Activated T-cell treated with anti-CD3 and anti-CD28 coated beads, Interleukin-2, amount 50 U/mL, for 4 hours (primary cell): ENCODE measurements around the gene PCDH15. TPM values are rescaled to one million over a fixed set of nuclear protein-coding genes. Genes with fewer than 3 reads are reported as not detected.

ENCODE experiments used
- ATAC-seq, 2 donors: fragments of 200-7000 bp; cut with Tn5 transposase; one replicate each; pipeline ENCODE4 v1.10.0; 2021
- DNase-seq: peaks from one replicate; pipeline ENCODE4 v3.0.0-alpha.2; 2020
- H3K27me3 Mint-ChIP-seq: one replicate; pipeline ENCODE4 v1.8.0; 2021; ENCODE audit warnings: low read depth, mixed read lengths
- H3K36me3 Mint-ChIP-seq: one replicate; pipeline ENCODE4 v1.8.0; 2022; ENCODE audit warnings: mixed read lengths; ENCODE audit not compliant: insufficient read depth
- H3K4me1 Mint-ChIP-seq: one replicate; pipeline ENCODE4 v1.8.0; 2021; ENCODE audit warnings: low read depth, mixed read lengths
- H3K4me3 Mint-ChIP-seq: one replicate; pipeline ENCODE4 v1.8.0; 2021; ENCODE audit warnings: mild to moderate bottlenecking, moderate library complexity, mixed read lengths
- H3K9me3 Mint-ChIP-seq: one replicate; pipeline ENCODE4 v1.8.0; 2021; ENCODE audit warnings: mixed read lengths
- total RNA-seq, 3 donors: library from RNA; stranded (reverse); gene quantifications; one replicate each; pipeline ENCODE4 v1.2.1, GENCODE V29; 2021

PCDH15 gene
- total RNA-seq, 3 donors from 2014 or later = not detected

GRCh38 chr10:54319341-54319740, 481.7 kb downstream of the PCDH15 start:
- H3K27me3 Mint-ChIP-seq = no peaks in the 10 kb centered on the region

GRCh38 chr10:54318470-54318869, 482.6 kb downstream of the PCDH15 start:
- no peak overlapping the region for H3K4me3 Mint-ChIP-seq
- ATAC-seq (no peak), DNase-seq (no peak)
- peaks cover 8% of the 10 kb centered on the region for H3K9me3 Mint-ChIP-seq
- H3K27me3 Mint-ChIP-seq = no peaks in the 10 kb centered on the region
- H3K4me1 Mint-ChIP-seq = no peaks in the 10 kb centered on the region
- H3K36me3 Mint-ChIP-seq = no peaks in the 10 kb centered on the region

More at GRCh38 chr10:54319341-54319740, 481.7 kb downstream of the PCDH15 start:
- ATAC-seq (no peak), DNase-seq (no peak)
- peaks cover 8% of the 10 kb centered on the region for H3K9me3 Mint-ChIP-seq
- no peak overlapping the region for H3K4me3 Mint-ChIP-seq
- H3K36me3 Mint-ChIP-seq = no peaks in the 10 kb centered on the region
- H3K4me1 Mint-ChIP-seq = no peaks in the 10 kb centered on the region

GRCh38 chr10:54314430-54314829, 486.6 kb downstream of the PCDH15 start:
- H3K27me3 Mint-ChIP-seq = no peaks in the 10 kb centered on the region
- H3K4me3 Mint-ChIP-seq = no peak overlapping the region
- no peak for ATAC-seq
- no peak for DNase-seq
- no peaks in the 10 kb centered on the region for H3K36me3 Mint-ChIP-seq
- H3K4me1 Mint-ChIP-seq = no peaks in the 10 kb centered on the region
- peaks cover 20% of the 10 kb centered on the region for H3K9me3 Mint-ChIP-seq

GRCh38 chr10:54284526-54285193, 516.4 kb downstream of the PCDH15 start:
- H3K4me3 Mint-ChIP-seq = no peak overlapping the region
- DNase-seq = no peak
- no peaks in the 10 kb centered on the region for H3K36me3 Mint-ChIP-seq
- no peaks in the 10 kb centered on the region for H3K27me3 Mint-ChIP-seq
- ATAC-seq = no peak
- peaks cover 13% of the 10 kb centered on the region for H3K9me3 Mint-ChIP-seq
- H3K4me1 Mint-ChIP-seq = no peaks in the 10 kb centered on the region

GRCh38 chr10:54282012-54282411, 519.0 kb downstream of the PCDH15 start:
- no peaks in the 10 kb centered on the region for H3K4me1 Mint-ChIP-seq
- no peaks in the 10 kb centered on the region for H3K36me3 Mint-ChIP-seq
- H3K4me3 Mint-ChIP-seq = no peak overlapping the region
- H3K9me3 Mint-ChIP-seq = peaks cover 7% of the 10 kb centered on the region
- ATAC-seq = no peak
- no peaks in the 10 kb centered on the region for H3K27me3 Mint-ChIP-seq
- no peak for DNase-seq

GRCh38 chr10:54266395-54266794, 534.6 kb downstream of the PCDH15 start:
- no peak for ATAC-seq
- Mint-ChIP-seq H3K27me3 (no peaks in the 10 kb centered on the region), H3K4me1 (no peaks in the 10 kb centered on the region), H3K36me3 (no peaks in the 10 kb centered on the region), H3K9me3 (peaks cover 25% of the 10 kb centered on the region), H3K4me3 (no peak overlapping the region)
- DNase-seq = no peak

- ATAC-seq = no peak
- Mint-ChIP-seq H3K36me3 (no peaks in the 10 kb centered on the region), H3K4me1 (no peaks in the 10 kb centered on the region), H3K9me3 (peaks cover 8% of the 10 kb centered on the region), H3K27me3 (no peaks in the 10 kb centered on the region), H3K4me3 (no peak overlapping the region)
- no peak for DNase-seq
Observed at GRCh38 chr10:54262726-54263125, 538.3 kb downstream of the PCDH15 start.

- H3K4me1 Mint-ChIP-seq = no peaks in the 10 kb centered on the region
- H3K4me3 Mint-ChIP-seq = no peak overlapping the region
- H3K9me3 Mint-ChIP-seq = peaks cover 4% of the 10 kb centered on the region
- ATAC-seq (no peak), DNase-seq (no peak)
- no peaks in the 10 kb centered on the region for H3K27me3 Mint-ChIP-seq
- no peaks in the 10 kb centered on the region for H3K36me3 Mint-ChIP-seq
Observed at GRCh38 chr10:54259104-54259503, 541.9 kb downstream of the PCDH15 start.

GRCh38 chr10:54234832-54235231, 566.2 kb downstream of the PCDH15 start:
- H3K4me3 Mint-ChIP-seq = no peak overlapping the region
- DNase-seq (no peak), ATAC-seq (no peak)
- no peaks in the 10 kb centered on the region for H3K36me3 Mint-ChIP-seq
- no peaks in the 10 kb centered on the region for H3K27me3 Mint-ChIP-seq
- no peaks in the 10 kb centered on the region for H3K4me1 Mint-ChIP-seq
- H3K9me3 Mint-ChIP-seq = peaks cover 26% of the 10 kb centered on the region

- no peaks in the 10 kb centered on the region for H3K4me1 Mint-ChIP-seq
- no peak overlapping the region for H3K4me3 Mint-ChIP-seq
- DNase-seq (no peak), ATAC-seq (no peak)
- H3K9me3 Mint-ChIP-seq = peaks cover 17% of the 10 kb centered on the region
- no peaks in the 10 kb centered on the region for H3K36me3 Mint-ChIP-seq
- H3K27me3 Mint-ChIP-seq = no peaks in the 10 kb centered on the region
Observed at GRCh38 chr10:54203401-54203800, 597.6 kb downstream of the PCDH15 start.

GRCh38 chr10:54198051-54198450, 603.0 kb downstream of the PCDH15 start:
- Mint-ChIP-seq H3K9me3 (peaks cover 21% of the 10 kb centered on the region), H3K4me1 (no peaks in the 10 kb centered on the region), H3K27me3 (no peaks in the 10 kb centered on the region), H3K36me3 (no peaks in the 10 kb centered on the region), H3K4me3 (no peak overlapping the region)
- DNase-seq = no peak
- ATAC-seq = no peak

GRCh38 chr10:54194806-54195205, 606.2 kb downstream of the PCDH15 start:
- no peak overlapping the region for H3K4me3 Mint-ChIP-seq
- ATAC-seq (no peak), DNase-seq (no peak)
- H3K9me3 Mint-ChIP-seq = peaks cover 17% of the 10 kb centered on the region
- no peaks in the 10 kb centered on the region for H3K4me1 Mint-ChIP-seq
- no peaks in the 10 kb centered on the region for H3K36me3 Mint-ChIP-seq
- H3K27me3 Mint-ChIP-seq = no peaks in the 10 kb centered on the region

- Mint-ChIP-seq H3K9me3 (peaks cover 12% of the 10 kb centered on the region), H3K27me3 (no peaks in the 10 kb centered on the region), H3K4me3 (no peak overlapping the region), H3K4me1 (no peaks in the 10 kb centered on the region), H3K36me3 (no peaks in the 10 kb centered on the region)
- ATAC-seq = no peak
- DNase-seq = no peak
Observed at GRCh38 chr10:54159924-54160323, 641.1 kb downstream of the PCDH15 start.

- no peaks in the 10 kb centered on the region for H3K27me3 Mint-ChIP-seq
- peaks cover 8% of the 10 kb centered on the region for H3K9me3 Mint-ChIP-seq
- no peaks in the 10 kb centered on the region for H3K4me1 Mint-ChIP-seq
- ATAC-seq (no peak), DNase-seq (no peak)
- H3K36me3 Mint-ChIP-seq = no peaks in the 10 kb centered on the region
- no peak overlapping the region for H3K4me3 Mint-ChIP-seq
Observed at GRCh38 chr10:54148508-54148907, 652.5 kb downstream of the PCDH15 start.

- no peaks in the 10 kb centered on the region for H3K4me1 Mint-ChIP-seq
- no peaks in the 10 kb centered on the region for H3K36me3 Mint-ChIP-seq
- ATAC-seq (no peak), DNase-seq (no peak)
- no peaks in the 10 kb centered on the region for H3K27me3 Mint-ChIP-seq
- peaks cover 13% of the 10 kb centered on the region for H3K9me3 Mint-ChIP-seq
- no peak overlapping the region for H3K4me3 Mint-ChIP-seq
Observed at GRCh38 chr10:54139819-54140428, 661.1 kb downstream of the PCDH15 start.
